ENCODE measurements around the gene RYK. TPM values are rescaled to one million over a fixed set of nuclear protein-coding genes. Genes with fewer than 3 reads are reported as not detected.

Gene RYK
- polyA plus RNA-seq, 1 donor (not counting 4 experiments of a cell fraction or from before 2014, with no cell fraction given) = 82.1 TPM

DNA sequence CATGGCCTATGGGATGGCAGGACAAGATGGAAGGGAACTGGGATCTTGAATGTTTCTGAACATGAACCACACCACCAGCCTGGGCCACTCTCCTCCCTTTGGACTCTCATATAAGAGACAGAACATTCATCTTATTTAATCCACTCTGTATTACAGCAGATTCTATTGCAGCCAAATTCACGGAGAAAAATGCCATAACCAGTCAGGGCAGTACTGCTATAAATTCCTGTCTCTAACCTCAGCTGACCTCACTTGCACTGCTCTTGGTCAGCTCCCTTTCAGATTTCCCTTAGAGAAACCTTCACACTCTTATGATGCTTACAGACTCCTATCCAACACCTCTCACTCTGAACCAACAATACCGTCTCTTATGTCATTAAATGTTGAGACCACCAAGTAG is 101.4 kb downstream of the RYK start:
- dilution Hi-C loops (cut with MboI; ENCODE audit: extremely low pct_ligation_motif_present, low sequenced_read_pairs) = no loop called here
- H3K9me3 ChIP-seq (ENCODE audit: control insufficient read depth, low read depth, low read length) = no peaks in the 10 kb centered on the region
- TF ChIP-seq EZH2 (IDR thresholded peaks at IDR 0.05; ENCODE audit: low read length) = no peak
- TF ChIP-seq, protein P1, sequence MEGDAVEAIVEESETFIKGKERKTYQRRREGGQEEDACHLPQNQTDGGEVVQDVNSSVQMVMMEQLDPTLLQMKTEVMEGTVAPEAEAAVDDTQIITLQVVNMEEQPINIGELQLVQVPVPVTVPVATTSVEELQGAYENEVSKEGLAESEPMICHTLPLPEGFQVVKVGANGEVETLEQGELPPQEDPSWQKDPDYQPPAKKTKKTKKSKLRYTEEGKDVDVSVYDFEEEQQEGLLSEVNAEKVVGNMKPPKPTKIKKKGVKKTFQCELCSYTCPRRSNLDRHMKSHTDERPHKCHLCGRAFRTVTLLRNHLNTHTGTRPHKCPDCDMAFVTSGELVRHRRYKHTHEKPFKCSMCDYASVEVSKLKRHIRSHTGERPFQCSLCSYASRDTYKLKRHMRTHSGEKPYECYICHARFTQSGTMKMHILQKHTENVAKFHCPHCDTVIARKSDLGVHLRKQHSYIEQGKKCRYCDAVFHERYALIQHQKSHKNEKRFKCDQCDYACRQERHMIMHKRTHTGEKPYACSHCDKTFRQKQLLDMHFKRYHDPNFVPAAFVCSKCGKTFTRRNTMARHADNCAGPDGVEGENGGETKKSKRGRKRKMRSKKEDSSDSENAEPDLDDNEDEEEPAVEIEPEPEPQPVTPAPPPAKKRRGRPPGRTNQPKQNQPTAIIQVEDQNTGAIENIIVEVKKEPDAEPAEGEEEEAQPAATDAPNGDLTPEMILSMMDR (optimal IDR thresholded peaks at IDR 0.05 in 1 of 3, IDR thresholded peaks at IDR 0.05 in 1 of 3, conservative IDR thresholded peaks at IDR 0.05 in 1 of 3; ENCODE audit: extremely low read depth in 1 of 3, insufficient read depth in 2 of 3, low read length in 3 of 3) = no peak
- H3K4me2 ChIP-seq (ENCODE audit: control insufficient read depth, extremely low read depth, insufficient read depth, low read depth, low read length) = no peak overlapping the region
- H3K79me2 ChIP-seq (ENCODE audit: control insufficient read depth, insufficient read depth, low read length) = no peaks in the 10 kb centered on the region
- H3K4me3 ChIP-seq (ENCODE audit: control insufficient read depth in 2 of 3, extremely low read depth in 1 of 3, insufficient read depth in 2 of 3, low read depth in 1 of 3, low read length in 3 of 3) = no peak overlapping the region
- H3K27me3 ChIP-seq (ENCODE audit: control insufficient read depth, extremely low read depth, insufficient read depth, low read length) = no peaks in the 10 kb centered on the region
- DNase-seq (ENCODE audit: low read depth, low spot score) (no peak), FAIRE-seq (peak; percentile 5)
- H3K4me1 ChIP-seq (ENCODE audit: control insufficient read depth, extremely low read depth, insufficient read depth, low read length) = no peaks in the 10 kb centered on the region
- H2AFZ ChIP-seq (ENCODE audit: control insufficient read depth, low read length) = no peak overlapping the region
- no peak overlapping the region for H3K27ac ChIP-seq (ENCODE audit: control insufficient read depth, insufficient read depth, low read length)
- H4K20me1 ChIP-seq (ENCODE audit: control insufficient read depth, extremely low read depth, insufficient read depth, low read length) = no peaks in the 10 kb centered on the region
- H3K36me3 ChIP-seq (ENCODE audit: control insufficient read depth in 2 of 2, extremely low read depth in 1 of 2, insufficient read depth in 2 of 2, low read length in 2 of 2) = peaks cover 12 to 15% of the 10 kb centered on the region in 2 experiments
- H3K9ac ChIP-seq (ENCODE audit: control insufficient read depth, extremely low read depth, insufficient read depth, low read length) = no peak overlapping the region
- H3K9me1 ChIP-seq (ENCODE audit: control insufficient read depth, extremely low read depth, insufficient read depth, low read length) = no peaks in the 10 kb centered on the region

DNA sequence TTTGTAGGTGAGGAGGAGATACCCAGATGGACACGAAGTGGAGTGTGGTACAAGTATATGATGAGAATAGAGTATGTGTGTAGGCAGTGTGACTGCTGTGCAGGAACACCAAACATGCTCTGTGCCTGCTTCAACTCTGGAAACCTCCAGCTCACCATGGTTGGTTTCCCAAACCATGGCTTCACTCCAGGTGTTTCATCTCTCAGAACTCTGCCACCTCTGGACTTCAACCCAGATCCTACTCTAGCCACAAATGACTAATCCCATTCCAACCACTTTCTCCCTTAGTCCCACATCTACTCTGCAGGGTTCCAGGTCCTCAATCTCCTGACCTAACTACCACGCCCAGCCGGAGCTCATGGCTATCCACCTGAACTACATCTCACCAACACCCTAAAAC is 102.1 kb downstream of the RYK start:
- Histone ChIP-seq H4K20me1 (ENCODE audit: control insufficient read depth, extremely low read depth, insufficient read depth, low read length) (no peaks in the 10 kb centered on the region), H3K9me3 (ENCODE audit: control insufficient read depth, low read depth, low read length) (no peaks in the 10 kb centered on the region), H3K9ac (ENCODE audit: control insufficient read depth, extremely low read depth, insufficient read depth, low read length) (no peak overlapping the region), H3K36me3 (ENCODE audit: control insufficient read depth in 2 of 2, extremely low read depth in 1 of 2, insufficient read depth in 2 of 2, low read length in 2 of 2) (peaks cover 7 to 8% of the 10 kb centered on the region in 2 experiments), H3K79me2 (ENCODE audit: control insufficient read depth, insufficient read depth, low read length) (no peaks in the 10 kb centered on the region), H3K4me2 (ENCODE audit: control insufficient read depth, extremely low read depth, insufficient read depth, low read depth, low read length) (no peak overlapping the region), H3K9me1 (ENCODE audit: control insufficient read depth, extremely low read depth, insufficient read depth, low read length) (no peaks in the 10 kb centered on the region), H3K4me1 (ENCODE audit: control insufficient read depth, extremely low read depth, insufficient read depth, low read length) (no peaks in the 10 kb centered on the region), H3K27ac (ENCODE audit: control insufficient read depth, insufficient read depth, low read length) (no peak overlapping the region), H2AFZ (ENCODE audit: control insufficient read depth, low read length) (no peak overlapping the region), H3K4me3 (ENCODE audit: control insufficient read depth in 2 of 3, extremely low read depth in 1 of 3, insufficient read depth in 2 of 3, low read depth in 1 of 3, low read length in 3 of 3) (no peak overlapping the region), H3K27me3 (ENCODE audit: control insufficient read depth, extremely low read depth, insufficient read depth, low read length) (no peaks in the 10 kb centered on the region)
- no peak for DNase-seq (ENCODE audit: low read depth, low spot score)
- FAIRE-seq = no peak
- dilution Hi-C loops (cut with MboI; ENCODE audit: extremely low pct_ligation_motif_present, low sequenced_read_pairs) = no loop called here
- TF ChIP-seq, protein P1 (optimal IDR thresholded peaks at IDR 0.05 in 1 of 3, IDR thresholded peaks at IDR 0.05 in 1 of 3, conservative IDR thresholded peaks at IDR 0.05 in 1 of 3; ENCODE audit: extremely low read depth in 1 of 3, insufficient read depth in 2 of 3, low read length in 3 of 3) = no peak
- no peak for TF ChIP-seq EZH2 (IDR thresholded peaks at IDR 0.05; ENCODE audit: low read length)
